ELF-1 (cell line): ENCODE measurements around the gene MRI1.
A peak's percentile ranks its signal among the peaks of the same experiment; 100 is the strongest.

ENCODE experiments used
- DNase-seq: peaks from one replicate; pipeline ENCODE4 v3.0.0-alpha.2; 2016; ENCODE audit warnings: low read depth, low spot score

MRI1 gene

DNA sequence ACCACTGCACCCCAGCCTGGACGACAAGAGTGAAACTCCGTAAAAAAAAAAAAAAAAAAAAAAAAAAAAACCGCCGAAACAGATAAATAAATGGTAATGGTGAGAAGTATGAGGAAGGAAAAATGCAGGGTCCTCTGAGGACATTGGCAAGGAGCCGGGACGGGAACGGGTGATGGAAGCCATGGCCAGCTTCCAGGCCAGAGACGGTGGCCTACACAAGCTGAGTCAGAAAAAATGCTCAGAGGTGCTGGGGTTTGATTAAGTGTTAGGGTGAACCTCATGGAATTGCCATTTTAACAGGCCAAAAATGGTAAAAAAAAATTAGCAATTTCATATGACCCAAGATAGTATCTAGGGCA, 30.1 kb downstream of the MRI1 start:
- no peak for DNase-seq

GRCh38 chr19:13794757-13795589, 30.7 kb downstream of the MRI1 start, which contains the start of gene ZSWIM4:
ZSWIM4 (plus strand) TSS chr19:13795443; CDS start chr19:13795649, 206 bp downstream.
- DNase-seq: peak; percentile 99

- no peak for DNase-seq
Measured at GRCh38 chr19:13795595-13796300, 31.4 kb downstream of the MRI1 start.

- DNase-seq: peak; percentile 49
Measured at GRCh38 chr19:13796301-13797057, 32.2 kb downstream of the MRI1 start.

DNA sequence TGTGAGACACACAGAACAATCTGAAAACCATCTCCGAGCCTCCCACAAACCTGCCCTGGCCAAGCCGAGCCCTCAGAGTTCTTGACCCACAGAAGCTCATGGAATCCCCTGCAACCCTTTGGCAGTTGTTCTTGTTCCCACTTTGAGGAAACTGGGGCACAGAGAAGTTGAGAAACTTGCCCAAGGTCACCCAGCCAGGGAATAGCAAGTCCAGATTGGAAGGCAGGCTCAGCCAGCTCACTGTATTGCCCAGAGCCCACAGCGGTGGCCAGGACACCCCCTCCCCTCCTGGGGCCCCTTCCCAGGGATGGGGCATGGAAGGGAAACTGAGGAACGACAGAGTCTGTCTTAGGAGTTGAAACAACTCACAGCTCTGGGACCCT, 32.7 kb downstream of the MRI1 start:
- no peak for DNase-seq

GRCh38 chr19:13797870-13798269, 33.5 kb downstream of the MRI1 start:
- DNase-seq: no peak

GRCh38 chr19:13799669-13800068, 35.3 kb downstream of the MRI1 start:
- no peak for DNase-seq

GRCh38 chr19:13803038-13803437, 38.7 kb downstream of the MRI1 start:
- DNase-seq: no peak

DNA sequence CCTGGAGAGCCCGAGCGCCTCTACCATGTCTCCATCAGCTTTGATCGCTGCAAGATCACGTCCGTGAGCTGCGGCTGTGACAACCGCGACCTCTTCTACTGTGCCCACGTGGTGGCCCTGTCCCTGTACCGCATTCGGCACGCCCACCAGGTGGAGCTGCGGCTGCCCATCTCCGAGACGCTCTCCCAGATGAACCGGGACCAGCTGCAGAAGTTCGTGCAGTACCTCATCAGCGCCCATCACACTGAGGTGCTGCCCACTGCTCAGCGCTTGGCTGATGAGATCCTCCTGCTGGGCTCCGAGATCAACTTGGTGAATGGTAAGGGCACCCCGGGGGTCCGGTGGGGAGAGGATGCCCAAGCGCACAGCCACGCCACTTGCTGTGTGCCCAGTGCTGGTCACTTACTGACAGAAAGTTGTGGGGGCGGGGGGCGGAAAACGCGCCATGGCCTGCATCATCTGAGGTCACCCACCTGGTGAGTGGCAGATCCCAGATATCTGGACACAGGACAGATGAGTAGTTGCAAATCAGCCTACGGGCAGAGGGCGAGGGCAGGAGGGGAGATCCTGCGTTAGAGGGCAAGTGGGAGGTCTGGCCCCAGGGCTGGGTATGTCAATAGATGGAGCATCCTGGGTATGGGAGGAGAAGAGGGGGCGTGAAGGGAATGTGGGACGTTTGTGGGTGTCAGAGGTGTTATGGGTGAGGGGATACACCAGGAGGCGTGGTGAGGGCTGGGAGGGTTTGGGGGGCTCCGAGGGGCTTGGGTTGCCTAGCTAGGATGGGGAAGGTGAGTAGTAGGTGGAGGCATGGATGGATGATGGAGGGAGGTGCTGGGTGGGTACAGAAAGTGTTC, 40.7 kb downstream of the MRI1 start:
- peak; percentile 79 for DNase-seq

- DNase-seq: no peak
Measured at GRCh38 chr19:13806728-13807127, 42.4 kb downstream of the MRI1 start.

DNA sequence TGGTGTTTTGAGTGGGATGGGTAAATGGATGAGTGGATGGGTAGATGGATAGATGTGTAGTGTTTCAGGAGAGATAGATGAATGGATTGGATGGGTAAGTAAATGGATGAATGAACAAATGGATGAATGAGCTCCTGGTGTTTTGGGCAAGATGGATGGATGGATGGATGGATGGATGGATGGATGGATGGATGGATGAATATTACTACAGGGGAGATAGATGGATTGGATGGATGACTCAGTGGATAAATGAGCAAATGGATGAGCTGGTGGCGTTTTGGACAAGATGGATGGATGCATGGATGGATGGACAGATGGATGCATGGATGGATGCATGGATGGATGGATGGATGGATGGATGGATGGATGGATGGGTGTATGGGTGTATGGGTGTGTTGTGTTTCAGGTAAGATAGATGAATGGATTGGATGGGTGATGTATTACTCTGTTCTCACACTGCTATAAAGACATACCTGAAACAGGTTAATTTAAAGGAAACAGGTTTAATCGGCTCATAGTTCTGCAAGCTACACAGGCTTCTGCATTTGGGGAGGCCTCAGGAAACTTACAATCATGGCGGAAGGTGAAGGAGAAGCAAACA, 43.2 kb downstream of the MRI1 start:
- DNase-seq: no peak

DNA sequence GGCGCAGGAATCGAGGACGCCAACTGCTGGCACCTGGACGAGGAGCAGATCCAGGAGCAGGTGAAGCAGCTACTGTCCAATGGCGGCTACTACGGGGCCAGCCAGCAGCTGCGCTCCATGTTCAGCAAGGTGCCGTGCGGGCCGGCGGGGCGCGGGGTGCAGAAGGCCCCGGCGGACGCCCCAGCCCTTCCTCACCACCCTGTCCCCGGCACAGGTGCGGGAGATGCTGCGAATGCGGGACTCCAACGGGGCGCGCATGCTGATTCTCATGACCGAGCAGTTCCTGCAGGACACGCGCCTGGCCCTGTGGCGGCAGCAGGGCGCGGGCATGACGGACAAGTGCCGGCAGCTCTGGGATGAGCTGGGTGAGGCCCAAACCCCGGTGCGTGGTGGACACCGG, 44.5 kb downstream of the MRI1 start:
- no peak for DNase-seq

DNA sequence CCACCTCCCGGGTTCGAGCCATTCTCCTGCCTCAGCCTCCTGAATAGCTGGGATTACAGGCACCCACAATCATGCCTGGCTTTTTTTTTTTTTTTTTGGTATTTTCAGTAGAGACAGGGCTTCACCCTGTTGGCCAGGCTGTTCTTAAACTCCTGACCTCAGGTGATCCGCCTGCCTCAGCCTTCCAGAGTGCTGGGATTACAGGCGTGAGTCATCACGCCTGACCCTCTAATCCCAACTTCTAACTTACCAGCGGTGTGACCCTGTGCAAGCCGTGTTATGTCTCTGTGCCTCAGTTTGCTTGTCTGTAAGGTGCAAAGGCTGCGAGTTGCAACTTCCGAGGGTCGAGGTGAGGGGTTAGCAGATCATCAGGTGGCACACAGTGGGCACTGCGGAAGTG, 48.2 kb downstream of the MRI1 start:
- DNase-seq: no peak

- DNase-seq: no peak
Measured at GRCh38 chr19:13813147-13813546, 48.8 kb downstream of the MRI1 start.

DNA sequence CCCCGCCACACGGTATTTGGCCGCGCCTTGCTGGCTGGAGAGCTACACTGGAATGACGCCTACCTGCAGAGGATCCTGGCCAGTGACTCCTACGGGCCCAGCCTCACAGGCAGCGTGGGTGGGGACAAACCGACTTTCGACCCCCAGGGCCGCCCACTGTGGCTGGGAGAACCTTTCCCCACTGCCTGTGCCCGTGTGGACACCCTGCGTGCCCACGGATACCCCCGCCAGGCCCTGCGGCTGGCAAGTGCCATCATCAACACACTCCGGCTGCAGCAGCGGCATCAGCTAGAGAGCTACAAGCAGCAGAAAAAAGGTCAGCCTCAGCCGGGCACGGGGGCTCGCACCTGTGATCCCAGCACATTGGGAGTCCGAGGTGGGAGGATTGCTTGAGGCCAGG, 50.2 kb downstream of the MRI1 start:
- no peak for DNase-seq

DNA sequence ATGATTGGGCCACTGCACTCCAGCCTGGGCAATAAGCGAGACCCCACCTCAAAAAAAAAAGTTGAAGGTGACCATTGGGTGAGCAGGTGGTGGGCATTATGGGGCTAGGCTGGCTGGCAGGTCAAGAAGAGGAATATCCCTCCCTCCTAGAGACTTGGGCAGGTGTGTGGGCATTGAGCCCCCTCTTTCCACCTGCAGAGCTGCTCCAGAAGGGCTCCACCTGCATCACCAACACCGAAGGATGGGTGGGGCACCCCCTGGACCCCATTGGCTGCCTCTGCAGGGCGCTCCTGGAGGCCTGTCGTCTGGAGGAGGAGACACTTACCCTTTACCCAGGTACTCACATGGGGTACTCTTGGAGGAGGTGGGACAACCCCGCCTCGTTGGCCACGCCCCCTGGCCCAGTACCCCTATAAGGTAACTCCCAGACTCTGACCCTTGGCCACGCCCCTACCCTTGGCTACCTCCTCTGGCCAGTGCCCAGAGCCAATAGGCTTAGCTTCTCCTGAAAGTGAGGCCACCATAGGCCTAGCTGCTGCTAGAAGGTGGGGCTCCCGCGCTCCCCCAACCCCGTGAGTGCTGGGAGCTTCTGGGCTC, 52.8 kb downstream of the MRI1 start:
- no peak for DNase-seq

GRCh38 chr19:13817615-13818371, 53.5 kb downstream of the MRI1 start:
- DNase-seq: peak; percentile 99

DNA sequence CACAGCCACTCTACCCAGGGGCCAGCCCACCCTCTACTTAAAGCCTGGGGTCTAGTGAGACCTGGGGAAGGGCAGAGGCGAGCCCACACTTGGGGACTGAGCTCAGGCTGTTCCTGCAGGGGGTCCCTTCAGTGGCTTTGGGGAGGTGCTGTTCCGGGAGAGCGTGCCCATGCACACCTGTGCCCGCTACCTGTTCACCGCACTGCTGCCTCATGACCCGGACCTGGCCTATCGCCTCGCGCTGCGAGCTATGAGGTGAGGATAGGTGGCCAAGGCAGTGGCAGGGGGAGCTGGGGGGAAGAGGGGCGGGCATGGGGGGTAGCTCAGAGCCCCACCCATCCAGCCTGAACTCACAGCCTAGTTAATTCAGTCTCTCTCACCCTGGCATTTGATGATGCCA, 54.9 kb downstream of the MRI1 start:
- DNase-seq: no peak

DNA sequence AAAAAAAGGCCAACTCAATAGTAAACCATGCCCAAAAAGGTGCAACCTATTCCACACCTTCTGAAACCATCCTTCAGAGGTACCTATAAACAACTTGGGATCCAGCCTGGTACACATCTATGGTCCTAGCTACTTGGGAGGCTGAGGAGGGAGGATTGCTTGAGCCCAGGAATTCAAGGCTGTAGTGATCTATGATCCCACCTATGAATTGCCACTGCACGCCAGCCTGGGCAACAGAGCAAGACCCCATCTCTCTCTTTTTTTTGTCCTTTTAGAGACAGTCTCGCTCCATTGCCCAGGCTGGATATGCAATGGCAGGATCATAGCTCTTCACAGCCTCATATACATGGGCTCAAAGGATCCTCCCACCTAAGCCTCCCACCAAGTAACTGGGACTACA, 57.0 kb downstream of the MRI1 start:
- DNase-seq: no peak

DNA sequence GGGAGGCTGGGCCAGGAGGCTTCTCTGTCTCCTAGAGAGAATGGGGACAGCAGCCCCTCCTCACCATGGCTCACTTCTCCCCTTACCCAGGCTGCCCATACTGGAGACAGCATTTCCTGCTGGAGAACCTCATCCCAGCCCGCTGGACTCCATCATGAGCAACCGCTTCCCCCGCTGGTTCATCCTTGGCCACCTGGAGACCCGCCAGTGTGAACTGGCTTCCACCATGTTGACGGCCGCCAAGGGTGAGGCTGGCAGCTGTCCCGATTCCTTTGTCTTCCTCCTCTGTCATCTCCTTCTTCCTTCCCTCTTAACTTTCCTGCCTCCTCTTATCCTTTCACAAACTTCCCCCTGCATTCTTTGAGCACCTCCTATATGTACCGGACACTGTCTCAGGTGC, 58.9 kb downstream of the MRI1 start:
- DNase-seq: no peak
